ENCODE results near the gene TGFBR3L.

The TGFBR3L gene

DNA sequence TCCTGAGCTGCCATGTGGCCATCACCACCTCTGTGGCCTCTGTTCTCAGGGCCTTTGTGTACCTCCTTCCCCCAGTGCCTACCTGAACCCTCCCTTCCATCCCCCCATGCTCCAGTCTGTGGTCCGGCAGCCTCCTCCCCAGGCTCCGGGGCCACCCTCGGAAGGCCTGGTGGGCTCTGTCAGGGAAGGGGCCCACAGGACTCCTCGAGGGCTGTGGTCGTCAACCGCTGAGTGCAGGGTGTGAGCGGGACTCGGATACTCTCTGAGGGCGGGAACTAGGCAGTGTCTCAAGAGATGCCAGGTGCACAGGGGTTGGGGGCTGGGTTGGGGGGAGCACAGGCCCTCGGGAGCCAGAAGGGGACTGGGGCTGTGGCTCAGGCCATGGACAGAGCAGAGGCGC is 7.1 kb upstream of the TGFBR3L start:
- no peak overlapping the region for H3K27ac ChIP-seq
- TF ChIP-seq, protein P1, sequence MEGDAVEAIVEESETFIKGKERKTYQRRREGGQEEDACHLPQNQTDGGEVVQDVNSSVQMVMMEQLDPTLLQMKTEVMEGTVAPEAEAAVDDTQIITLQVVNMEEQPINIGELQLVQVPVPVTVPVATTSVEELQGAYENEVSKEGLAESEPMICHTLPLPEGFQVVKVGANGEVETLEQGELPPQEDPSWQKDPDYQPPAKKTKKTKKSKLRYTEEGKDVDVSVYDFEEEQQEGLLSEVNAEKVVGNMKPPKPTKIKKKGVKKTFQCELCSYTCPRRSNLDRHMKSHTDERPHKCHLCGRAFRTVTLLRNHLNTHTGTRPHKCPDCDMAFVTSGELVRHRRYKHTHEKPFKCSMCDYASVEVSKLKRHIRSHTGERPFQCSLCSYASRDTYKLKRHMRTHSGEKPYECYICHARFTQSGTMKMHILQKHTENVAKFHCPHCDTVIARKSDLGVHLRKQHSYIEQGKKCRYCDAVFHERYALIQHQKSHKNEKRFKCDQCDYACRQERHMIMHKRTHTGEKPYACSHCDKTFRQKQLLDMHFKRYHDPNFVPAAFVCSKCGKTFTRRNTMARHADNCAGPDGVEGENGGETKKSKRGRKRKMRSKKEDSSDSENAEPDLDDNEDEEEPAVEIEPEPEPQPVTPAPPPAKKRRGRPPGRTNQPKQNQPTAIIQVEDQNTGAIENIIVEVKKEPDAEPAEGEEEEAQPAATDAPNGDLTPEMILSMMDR (conservative IDR thresholded peaks at IDR 0.05), result no peak
- no peak for TF ChIP-seq ZFX (IDR thresholded peaks at IDR 0.05)

DNA sequence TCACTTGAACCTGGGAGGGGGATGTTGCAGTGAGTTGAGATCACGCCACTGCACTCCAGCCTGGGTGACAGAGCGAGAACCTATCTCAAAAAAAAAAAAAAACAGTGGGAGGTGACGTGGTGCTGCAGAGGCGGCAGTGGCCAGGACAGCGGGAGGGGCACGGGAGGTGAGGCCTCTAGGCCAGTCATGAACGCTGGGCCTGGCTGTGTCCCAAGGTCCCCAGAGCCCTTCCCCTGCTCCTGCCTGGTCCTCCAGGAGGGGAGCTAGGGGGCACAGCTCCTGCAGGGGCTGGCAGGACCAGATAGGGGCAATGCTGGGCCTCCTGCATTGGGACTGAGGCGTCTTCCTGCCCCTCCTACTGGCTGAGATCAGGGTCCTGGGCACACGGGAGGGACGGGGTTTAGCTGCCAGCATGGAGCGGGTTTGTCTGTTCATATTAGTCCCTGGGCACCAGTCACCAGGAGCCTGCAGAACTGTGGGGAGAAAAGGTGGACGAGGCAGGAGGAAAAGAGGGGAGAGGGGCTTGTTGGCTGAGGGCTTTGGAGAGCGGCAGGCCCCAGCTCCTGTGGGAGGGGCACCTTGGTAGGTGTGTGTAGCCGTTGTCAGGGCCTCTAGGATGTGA is 6.4 kb upstream of the TGFBR3L start:
- no peak overlapping the region for H3K27ac ChIP-seq
- TF ChIP-seq, protein P1 (conservative IDR thresholded peaks at IDR 0.05), result no peak
- TF ChIP-seq ZFX (IDR thresholded peaks at IDR 0.05), result no peak

DNA sequence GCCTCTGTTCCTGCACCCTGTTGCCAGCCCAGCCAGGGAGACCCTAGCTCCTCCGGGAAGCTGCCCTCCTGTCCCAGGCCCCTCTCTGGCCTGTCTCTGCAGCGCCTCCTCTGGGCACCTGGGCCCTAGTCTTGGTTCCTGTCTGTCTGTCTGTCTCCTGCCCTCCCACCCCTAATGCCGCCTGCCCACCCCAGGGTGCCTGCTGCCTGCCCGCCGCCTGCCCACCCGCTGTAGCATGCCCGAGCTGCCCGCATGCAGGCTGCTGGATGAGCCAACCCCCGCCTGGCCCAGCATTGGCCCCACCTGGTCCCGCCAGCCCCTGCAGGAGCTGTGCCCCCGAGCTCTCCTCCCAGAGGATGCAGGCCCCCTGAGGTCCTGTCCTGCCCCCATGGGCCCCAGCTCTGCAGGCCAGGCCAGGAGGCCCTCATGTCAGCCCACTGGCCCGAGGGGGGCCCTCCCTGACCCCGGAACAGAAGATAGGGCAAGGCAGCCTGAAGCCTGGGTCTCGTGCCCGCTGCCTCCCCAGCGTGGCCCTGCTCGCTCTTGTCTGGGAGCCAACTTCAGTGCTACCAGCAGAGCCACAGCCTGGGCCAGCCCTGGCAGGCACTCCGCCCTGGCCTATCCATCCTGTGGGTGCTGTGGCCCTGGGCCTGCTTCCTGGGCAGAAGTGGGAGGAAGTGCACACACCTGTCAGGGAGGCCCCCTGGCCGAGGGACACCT is 5.7 kb upstream of the TGFBR3L start:
- H3K27ac ChIP-seq, result no peak overlapping the region
- TF ChIP-seq, protein P1 (conservative IDR thresholded peaks at IDR 0.05), result no peak
- no peak for TF ChIP-seq ZFX (IDR thresholded peaks at IDR 0.05)

DNA sequence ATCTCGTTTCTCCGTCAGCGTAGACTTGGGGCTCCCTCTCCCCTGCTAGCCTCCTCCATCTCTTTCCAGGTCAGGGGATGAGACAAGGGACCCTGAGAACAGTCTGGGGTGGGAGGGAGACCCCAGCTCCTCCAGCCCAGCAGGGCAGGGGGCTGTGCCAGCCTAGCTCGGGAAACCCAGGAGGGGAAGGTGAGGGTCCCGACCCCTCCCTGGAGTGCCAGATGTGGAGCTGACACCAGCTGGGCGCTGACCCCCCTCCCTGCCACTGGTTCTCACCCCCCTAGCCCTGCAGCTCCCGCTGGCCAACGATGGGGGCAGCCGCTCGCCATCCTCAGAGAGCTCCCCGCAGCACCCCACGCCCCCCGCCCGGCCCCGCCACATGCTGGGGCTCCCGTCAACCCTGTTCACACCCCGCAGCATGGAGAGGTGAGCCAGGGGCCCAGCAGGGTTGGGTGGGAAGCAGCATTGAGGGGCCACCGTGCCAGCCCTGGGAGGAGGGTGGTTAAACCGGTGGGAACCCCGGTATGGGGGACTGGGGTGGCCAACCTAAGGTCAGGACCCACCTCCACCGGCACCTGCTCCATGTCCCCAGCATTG is 5.1 kb upstream of the TGFBR3L start:
- no peak overlapping the region for H3K27ac ChIP-seq
- TF ChIP-seq, protein P1 (conservative IDR thresholded peaks at IDR 0.05), result no peak
- TF ChIP-seq ZFX (IDR thresholded peaks at IDR 0.05), result no peak

DNA sequence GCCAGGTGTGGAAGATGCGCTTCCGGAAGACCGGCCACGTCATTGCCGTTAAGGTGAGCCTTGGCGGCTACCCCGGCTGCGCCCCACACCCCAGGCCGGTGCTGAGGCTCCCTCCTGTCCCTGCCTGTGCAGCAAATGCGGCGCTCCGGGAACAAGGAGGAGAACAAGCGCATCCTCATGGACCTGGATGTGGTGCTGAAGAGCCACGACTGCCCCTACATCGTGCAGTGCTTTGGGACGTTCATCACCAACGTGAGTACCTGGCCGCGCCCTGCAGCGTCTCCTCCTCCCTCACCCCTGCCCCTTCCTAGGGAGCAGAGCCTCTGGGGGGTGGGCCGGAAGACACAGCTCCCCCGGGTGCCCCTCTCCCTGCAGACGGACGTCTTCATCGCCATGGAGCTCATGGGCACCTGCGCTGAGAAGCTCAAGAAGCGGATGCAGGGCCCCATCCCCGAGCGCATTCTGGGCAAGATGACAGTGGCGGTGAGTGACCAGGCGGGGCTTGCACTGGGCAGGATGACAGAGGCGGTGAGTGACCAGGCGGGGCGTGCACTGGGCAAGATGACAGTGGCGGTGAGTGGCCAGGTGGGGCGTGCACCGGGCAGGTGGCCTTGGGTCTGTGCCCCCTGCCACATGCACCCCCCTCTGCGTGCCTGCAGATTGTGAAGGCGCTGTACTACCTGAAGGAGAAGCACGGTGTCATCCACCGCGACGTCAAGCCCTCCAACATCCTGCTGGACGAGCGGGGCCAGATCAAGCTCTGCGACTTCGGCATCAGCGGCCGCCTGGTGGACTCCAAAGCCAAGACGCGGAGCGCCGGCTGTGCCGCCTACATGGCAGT is 4.1 kb upstream of the TGFBR3L start:
- H3K27ac ChIP-seq, result no peak overlapping the region
- TF ChIP-seq ZFX (IDR thresholded peaks at IDR 0.05), result no peak
- TF ChIP-seq, protein P1 (conservative IDR thresholded peaks at IDR 0.05), result no peak

DNA sequence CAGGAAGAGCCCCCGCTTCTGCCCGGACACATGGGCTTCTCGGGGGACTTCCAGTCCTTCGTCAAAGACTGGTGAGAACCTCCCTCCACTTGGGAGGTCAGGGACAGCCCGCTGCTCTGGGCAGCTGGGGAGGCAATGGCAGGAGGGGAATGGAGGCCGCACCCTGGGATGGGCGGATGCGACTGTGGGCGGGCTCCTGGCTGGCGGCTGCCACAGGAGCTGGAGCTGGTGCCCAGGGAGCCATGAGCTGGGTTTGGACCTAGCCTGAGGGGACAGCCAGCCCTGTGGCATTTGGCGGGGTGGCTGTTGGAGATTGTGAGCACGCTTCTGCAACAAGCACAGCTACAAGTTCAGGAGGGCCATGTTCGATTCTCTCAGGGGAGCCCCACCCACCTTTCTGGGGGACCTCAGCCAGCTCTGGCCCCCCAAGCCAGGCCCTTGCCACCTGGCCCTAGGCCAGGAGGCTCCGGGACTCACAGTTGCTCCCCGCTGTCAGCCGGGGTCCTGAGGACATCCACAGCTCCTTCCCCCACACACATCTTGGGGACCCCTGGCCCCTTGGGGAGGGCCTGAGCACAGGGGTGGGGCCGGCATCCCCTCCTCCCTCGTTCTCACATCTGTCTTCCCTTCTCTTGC is 3.0 kb upstream of the TGFBR3L start:
- no peak overlapping the region for H3K27ac ChIP-seq
- TF ChIP-seq, protein P1 (conservative IDR thresholded peaks at IDR 0.05), result no peak
- TF ChIP-seq ZFX (IDR thresholded peaks at IDR 0.05), result no peak

Data from C4-2B (cell line).